GM20000 (cell line): Measurements from ENCODE around the gene FAIM2.

Experiments
- DNase-seq: peaks from one replicate; pipeline ENCODE4 v3.0.0; 2012; ENCODE audit warnings: low spot score
- TF ChIP-seq, protein P1 (sequence below): IDR thresholded peaks from 2 replicates; pipeline ENCODE4 v1.5.1; 2012; ENCODE audit warnings: mild to moderate bottlenecking, control low read depth; ENCODE audit errors: extremely low read depth, missing control alignments

FAIM2 gene

DNA sequence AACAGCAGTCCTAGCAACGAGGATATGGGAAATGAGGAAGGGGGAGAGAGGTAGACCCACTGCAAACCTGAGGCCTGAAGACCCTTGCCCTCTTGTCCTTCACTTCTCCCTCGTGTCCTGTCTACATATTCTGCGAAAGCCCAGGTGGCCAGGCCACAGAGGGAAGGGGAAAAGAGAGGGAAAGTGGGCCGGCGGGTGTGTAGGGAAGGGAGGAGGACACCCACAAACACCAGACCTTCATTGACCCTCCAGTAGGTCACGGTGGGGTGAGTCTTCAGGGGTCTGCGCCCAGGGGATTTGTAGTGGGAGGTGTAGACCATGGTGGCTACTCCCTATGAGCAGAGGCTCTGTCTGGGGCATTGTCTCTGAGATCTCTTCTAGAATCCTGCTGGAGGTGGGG is 3.8 kb downstream of the FAIM2 start:
- no peak for DNase-seq
- TF ChIP-seq, protein P1, sequence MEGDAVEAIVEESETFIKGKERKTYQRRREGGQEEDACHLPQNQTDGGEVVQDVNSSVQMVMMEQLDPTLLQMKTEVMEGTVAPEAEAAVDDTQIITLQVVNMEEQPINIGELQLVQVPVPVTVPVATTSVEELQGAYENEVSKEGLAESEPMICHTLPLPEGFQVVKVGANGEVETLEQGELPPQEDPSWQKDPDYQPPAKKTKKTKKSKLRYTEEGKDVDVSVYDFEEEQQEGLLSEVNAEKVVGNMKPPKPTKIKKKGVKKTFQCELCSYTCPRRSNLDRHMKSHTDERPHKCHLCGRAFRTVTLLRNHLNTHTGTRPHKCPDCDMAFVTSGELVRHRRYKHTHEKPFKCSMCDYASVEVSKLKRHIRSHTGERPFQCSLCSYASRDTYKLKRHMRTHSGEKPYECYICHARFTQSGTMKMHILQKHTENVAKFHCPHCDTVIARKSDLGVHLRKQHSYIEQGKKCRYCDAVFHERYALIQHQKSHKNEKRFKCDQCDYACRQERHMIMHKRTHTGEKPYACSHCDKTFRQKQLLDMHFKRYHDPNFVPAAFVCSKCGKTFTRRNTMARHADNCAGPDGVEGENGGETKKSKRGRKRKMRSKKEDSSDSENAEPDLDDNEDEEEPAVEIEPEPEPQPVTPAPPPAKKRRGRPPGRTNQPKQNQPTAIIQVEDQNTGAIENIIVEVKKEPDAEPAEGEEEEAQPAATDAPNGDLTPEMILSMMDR = no peak

DNA sequence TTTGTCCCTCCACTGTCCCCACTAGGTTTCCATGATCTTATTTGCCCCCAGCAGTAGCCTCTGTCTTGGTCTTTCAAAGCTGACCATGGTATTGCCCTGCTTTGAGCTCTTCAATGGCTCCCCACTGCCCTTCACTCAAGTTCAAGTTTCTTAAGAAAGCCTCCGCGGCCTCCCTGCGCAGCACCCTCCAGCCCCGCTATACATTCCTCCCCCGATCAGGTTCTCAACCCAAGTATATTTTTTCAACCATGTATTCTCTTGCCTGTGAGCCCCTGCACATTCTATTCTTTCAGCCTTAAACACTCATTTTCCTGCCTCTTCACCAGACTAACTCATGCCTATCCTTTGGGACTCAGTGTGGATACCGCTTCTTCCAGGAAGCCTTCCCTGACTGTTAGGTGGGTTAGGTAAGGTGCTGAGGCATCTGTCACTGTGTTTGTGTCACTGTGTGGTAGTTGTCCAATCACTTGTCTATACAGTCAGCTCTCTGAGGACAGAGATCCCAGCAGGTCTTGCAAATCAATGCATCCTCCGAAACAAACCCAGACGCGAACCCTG is 4.3 kb downstream of the FAIM2 start:
- DNase-seq = no peak
- TF ChIP-seq, protein P1 = no peak

DNA sequence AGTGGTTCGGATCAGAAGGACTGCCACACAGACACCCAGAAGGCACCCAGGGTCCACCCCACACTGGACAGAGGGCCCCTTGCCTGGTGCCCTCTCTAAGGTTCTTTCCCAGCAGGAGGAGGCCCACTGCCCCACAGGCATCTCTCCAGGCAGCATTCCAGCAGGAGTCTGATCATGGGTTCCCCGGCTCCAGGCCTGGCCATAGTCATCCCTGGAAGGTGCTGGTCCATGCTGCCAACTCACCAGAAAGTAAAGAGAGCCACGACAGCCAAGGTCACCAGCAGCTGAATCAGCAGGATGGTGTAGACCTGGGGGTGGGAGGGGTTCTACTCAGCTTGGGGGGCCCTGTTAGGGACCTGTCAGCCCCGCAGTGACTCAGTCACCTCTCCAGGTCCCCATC is 6.4 kb downstream of the FAIM2 start:
- DNase-seq = no peak
- TF ChIP-seq, protein P1 = no peak

DNA sequence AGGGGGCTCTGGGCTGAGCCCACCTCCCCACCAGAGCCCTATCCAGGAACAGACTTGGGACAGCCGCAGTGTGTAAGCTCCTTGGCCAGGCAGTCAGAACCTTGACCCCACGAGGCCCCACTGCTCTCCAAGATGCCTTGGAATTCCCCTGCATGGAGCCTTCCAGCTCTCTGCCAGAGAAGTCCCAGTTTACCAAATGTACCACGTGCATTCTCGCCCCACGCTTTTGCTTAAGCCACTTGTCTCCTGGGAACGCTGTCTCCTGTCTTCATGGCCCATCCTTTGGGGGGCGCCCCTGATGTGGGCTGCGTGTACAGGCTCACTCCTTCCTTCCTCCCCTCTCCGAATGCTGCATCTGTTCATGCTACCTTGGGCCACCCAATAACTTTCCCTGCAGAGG is 7.9 kb downstream of the FAIM2 start:
- TF ChIP-seq, protein P1 = no peak

DNA sequence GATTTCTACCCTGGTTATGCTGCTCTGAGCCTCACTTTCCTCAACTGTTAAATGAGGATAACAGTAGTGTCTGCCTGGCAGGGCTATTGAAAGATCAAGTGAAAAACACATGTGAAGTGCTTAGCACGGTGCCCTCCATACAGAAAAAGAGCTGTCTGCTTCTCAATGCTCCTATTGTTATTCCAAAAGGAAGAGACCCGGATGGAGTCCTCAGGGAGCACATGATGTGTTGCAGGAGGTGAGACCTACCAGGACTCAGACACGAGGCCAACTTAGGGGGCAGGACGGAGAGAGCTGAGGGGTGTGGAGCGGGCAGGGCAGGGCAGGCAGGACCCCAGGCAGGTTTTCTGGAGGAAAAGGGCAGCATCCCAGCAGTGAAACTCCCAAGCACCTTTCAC is 8.9 kb downstream of the FAIM2 start:
- TF ChIP-seq, protein P1 = no peak
- DNase-seq = no peak

More for the DNA sequence above, 7.9 kb downstream of the FAIM2 start:
- DNase-seq = no peak

DNA sequence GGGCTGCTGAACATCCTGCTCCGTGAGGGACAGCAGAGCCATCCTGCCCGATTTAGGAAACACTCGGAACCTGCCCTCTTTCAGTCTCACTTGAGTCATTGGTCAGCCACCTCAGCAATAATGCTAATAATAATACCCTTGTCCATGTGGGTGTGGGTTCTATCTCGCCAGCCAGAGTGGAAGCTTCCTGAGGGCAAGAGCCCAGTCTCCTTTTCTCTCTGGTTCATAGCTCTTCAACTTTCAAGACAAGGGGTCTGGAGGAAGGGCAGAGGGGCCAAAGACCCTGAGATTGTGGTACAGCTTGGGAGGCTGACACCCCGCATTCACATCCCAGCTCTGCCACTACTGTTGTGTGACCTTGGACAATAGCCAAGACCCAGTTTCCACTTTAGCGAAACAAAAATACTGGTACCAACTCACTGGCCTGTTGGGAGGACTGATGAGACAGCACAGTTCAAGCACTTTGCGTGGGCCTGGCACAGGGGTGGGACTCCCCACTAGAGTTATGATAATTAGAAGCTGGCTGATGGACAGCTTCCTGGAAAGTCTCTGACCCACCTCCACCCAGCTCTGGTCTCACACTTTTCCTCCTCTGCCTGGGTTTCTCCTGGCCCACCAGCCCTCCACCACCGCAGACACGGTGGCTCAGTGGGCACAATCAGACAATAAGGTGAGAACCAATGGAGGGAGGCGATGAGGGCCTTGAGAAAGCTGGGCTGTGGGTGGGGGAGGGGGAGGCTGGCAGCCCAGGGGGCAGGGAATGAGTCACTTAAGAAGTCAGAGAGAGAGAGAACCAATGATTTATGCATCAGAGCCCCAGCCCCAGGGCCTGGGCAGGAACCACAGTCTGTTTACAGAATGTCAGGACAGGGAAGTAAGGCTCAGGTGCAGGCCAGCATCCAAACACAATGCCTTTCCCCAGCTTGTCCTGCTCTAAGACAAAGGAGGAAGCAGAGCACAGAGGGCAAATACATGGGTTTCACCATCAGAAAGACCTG is 9.6 kb downstream of the FAIM2 start:
- TF ChIP-seq, protein P1 = no peak
- no peak for DNase-seq

DNA sequence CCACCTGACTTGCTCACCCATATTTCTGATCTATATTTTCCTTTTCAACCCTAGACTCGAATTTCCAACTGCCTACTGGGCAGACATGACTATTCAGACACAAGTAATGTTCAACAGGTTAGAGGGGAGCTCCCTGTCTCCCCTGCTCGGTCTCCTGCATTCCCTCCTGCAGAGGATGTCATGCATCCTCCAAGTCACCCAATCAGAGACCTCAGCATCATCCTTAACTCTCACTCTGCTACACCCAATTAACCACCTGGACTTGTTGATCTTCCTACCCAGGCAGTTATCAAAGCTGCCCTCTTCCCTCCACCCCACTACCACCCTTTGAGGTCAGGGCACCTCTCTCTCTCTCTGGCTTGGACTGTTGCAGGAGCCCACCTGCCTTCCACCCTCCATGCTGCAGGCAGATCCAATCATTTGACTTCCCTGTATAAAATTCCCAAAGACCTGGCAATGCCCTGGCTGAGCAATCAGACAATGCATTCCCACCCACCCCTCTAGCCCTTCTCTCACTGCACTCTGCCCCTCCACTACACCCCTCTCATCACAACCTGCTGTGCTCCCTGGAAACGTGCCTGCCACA is 10.9 kb downstream of the FAIM2 start:
- no peak for DNase-seq
- TF ChIP-seq, protein P1 = no peak
